Activated CD8-positive, alpha-beta memory T cell treated with anti-CD3 and anti-CD28 coated beads for 24 hours (primary cell): ENCODE measurements around the gene KLHL1.

Experiments
- DNase-seq: peaks from one replicate; pipeline ENCODE4 v3.0.0-alpha.2; 2020

The KLHL1 gene

DNA sequence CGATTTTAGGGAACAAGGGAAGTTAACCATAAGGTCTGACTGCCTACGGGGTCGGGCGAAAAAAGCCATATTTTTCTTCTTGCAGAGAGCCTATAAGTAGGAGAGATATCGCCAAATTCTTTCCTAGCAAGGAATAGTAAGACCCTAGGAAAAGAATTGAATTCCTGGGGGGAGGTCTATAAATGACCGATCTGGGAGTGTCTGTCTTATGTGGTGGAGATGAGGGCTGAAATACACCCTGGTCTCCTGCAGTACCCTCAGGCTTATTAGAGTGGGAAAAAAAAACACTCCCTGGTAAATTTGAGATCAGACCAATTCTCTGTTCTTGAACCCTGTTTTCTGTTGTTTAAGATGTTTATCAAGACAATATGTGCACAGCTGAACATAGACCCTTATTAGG lies 448.1 kb downstream of the KLHL1 start:
- DNase-seq = no peak

DNA sequence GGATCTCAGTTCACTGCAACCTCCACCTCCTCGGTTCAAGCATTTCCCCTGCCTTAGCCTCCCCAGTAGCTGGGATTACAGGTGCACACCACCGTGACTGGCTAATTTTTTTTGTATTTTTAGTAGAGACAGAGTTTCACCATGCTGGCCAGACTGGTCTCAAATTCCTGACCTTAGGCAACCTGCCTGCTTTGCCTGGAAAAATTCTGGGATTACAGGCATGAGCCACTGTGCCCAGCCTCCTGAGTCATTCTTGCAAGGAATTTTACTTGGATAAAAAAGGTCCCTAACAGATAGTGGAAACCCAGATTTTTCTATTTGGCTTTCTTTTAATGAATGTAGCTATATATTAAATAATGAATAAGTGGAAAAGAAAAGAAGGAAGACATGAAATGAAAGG lies 450.6 kb downstream of the KLHL1 start:
- no peak for DNase-seq

DNA sequence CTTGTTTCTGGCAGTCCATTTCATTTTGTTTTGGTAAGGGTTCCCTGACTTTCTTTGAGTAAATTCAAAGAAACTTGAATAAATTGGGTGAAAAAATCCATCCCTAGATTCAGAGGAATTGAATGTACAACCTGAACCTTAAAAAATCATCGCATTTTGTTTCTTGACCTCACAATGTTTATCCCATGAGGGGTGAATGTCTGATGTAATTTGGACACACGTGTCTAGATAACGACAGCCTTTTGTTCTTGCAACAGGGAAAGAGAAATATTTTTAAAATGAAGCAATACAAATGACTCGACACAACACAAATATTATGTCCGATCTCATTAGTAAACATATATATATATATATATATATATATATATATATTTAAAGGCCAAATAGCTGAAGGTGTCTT lies 453.9 kb downstream of the KLHL1 start:
- DNase-seq = no peak
